GM12874 (cell line): ENCODE results near the gene ABCA10.

Experiments
- TF ChIP-seq, protein P1 (sequence below): IDR thresholded peaks from 2 replicates; pipeline ENCODE4 v1.5.1; 2011; ENCODE audit warnings: low read depth, mild to moderate bottlenecking, control low read depth, low read length, moderate library complexity; ENCODE audit not compliant: insufficient read depth

The ABCA10 gene

DNA sequence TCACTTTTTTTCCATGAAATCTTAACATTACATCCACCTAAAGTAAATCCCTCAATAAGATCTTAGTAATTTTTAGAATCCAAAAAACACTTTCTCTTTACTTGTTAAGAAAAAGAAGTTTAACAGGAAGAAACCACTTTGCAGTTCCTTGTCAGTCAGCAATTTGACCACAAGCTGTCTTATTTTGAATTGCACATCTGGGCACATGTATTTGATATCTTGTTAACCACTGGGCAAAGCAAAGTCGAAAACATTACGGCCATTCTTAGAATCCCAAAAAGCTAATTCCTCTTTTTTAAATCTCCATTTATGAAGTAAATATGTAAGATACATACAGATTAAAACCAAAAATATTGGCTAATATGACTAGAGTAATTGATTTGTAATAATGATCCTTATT, 1.1 kb downstream of the ABCA10 start:
- TF ChIP-seq, protein P1, sequence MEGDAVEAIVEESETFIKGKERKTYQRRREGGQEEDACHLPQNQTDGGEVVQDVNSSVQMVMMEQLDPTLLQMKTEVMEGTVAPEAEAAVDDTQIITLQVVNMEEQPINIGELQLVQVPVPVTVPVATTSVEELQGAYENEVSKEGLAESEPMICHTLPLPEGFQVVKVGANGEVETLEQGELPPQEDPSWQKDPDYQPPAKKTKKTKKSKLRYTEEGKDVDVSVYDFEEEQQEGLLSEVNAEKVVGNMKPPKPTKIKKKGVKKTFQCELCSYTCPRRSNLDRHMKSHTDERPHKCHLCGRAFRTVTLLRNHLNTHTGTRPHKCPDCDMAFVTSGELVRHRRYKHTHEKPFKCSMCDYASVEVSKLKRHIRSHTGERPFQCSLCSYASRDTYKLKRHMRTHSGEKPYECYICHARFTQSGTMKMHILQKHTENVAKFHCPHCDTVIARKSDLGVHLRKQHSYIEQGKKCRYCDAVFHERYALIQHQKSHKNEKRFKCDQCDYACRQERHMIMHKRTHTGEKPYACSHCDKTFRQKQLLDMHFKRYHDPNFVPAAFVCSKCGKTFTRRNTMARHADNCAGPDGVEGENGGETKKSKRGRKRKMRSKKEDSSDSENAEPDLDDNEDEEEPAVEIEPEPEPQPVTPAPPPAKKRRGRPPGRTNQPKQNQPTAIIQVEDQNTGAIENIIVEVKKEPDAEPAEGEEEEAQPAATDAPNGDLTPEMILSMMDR = no peak

DNA sequence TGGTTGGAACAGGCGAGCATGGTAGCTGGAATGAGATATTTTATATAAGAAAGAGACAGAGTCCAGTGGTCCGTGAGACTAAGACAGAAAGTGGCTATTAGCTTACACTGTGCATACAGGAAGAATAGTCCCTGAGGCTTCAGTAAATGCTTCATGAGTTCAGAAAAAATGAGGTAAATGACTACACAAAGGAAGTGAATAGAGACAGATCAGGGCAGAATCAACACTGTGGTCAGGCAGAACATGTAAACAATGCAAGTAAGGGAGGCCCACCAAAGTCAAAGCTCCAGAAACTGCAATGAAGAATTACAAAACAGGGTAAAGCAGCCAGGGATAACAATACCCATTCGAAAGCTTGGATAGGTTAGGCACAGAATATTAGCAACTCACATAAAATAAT, 4.8 kb downstream of the ABCA10 start:
- TF ChIP-seq, protein P1 = no peak

DNA sequence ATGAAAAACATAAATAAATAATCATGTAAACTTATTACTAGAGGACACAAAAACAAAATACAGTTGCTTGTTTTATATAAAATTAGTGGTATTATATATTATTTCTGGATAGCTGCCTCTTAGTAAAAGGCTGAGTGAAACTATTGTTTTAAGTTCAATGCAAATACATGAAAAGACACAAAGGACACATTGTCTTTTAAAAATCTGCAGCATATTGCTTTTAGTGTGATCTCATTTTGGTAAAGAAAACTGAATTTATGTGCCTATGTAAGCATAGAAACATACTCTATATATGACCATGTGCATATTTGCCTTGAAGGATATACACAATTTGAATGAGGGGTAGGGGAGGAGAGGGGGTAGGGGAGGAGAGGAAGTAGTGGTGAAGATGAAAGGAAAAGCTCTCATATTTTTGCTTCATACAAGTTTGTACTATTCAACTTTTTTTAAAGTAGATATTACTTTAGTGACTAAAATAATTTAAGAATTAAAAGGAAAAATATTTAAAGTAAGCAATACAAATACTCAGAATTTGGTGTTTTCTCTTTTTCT, 5.8 kb downstream of the ABCA10 start:
- TF ChIP-seq, protein P1 = no peak

DNA sequence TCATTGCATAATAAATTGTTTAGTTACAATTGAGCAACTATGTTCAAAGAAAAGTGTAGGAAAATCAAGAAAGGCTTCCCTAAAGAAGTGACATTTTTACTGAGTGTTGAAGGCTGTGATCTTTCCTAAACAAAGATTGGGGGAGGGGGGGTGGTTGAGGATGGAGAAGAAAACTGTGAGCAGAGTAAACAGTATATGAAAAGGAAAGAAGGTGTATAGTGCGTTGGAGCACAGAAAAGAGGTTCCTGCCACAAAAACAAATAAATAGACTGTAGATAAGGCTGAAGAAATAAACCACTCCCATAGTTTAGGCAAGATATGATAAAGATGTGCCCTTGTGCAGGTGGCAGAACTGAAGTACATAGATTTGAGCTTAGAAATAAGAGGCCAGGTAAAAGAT, 8.5 kb downstream of the ABCA10 start:
- TF ChIP-seq, protein P1 = no peak

DNA sequence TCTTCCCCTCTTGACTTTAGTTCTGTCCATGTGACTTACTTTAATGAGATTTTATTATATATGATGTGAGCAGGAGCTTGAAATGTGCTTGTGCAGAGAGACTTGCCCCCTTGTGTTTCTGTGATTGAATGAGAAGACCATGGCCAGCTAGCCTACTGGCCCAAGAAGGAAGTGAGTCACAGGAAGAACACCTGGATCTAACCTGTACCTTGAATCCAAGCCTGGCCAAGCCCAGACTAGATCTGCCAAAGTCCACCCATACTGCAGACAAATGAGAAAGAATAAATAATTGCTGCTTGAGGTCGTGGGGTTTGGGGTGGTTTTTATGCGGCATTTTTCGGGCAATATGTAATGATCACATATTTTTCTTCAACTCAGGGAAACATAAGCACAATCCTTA, 9.6 kb downstream of the ABCA10 start:
- TF ChIP-seq, protein P1 = no peak

DNA sequence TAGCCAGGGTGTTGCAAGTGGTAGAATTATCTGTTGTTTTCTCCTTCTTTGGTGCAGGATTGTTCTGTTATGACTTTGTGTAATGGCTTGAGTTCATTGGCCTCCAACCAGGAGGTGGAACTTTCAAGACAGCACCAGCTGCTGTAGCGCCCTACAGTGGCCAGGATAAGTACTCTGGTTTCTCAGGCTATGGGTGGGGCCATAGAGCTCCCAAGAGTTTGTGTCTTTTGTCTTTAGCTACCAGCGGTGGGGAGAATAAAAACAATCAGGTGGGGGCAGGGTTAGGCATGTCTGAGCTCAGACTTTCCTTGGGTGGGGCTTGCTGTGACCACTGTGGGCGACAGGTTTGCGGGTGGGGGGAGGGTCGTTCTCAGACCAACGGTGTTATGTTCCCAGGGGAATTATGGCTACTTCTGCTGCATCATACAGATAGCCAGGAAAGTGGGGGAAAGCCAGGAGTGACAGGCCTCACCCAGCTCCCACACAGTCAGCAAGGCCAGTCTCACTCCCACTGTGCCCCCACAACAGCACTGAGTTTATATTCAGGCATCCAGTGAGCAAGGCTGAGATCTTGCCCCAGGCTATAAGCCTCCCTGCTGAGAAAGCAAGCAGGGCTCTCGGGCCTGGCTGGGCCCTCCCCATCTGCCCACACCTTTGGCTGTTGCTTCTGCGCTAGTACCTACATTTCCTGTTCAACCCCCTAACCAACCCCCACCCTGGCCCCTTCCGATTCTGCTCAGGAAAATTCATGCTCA, 15.4 kb downstream of the ABCA10 start:
- TF ChIP-seq, protein P1 = no peak

DNA sequence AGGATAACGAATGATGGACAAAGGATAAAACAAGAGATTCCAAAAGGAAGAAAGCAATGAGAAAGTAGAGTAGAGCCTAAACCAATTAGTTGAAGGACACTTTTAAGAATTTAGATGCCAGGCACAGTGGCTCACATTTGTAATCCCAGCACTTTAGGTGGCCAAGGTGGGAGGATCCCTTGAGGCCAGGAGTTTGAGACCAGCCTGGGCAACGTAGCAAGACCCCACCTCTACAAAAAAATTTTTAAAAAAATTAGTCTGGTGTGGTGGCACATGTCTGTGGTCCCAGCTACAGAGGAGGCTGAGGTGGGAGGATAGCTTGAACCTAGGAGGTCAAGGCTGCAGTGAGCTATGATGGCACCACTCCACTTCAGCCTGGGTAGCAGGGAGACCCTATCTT, 20.0 kb downstream of the ABCA10 start:
- TF ChIP-seq, protein P1 = no peak
